K562 (cell line): ENCODE results near the gene LRCOL1. TPM values are rescaled to one million over a fixed set of nuclear protein-coding genes. Genes with fewer than 3 reads are reported as not detected.

Experiments
- ATAC-seq: fragments of 200-7000 bp; cut with Tn5 transposase; 3 replicates; pipeline ENCODE4 v1.9.1; 2020; ENCODE audit warnings: moderate library complexity
- BruUV-seq: library from RNA; stranded (reverse); fragments of 400-500 nt; replicated peaks from 2 replicates; lab custom pipeline; 2021; lab: Mats Ljungman, UMichigan
- CTCF ChIA-PET: fragments of 300-600 bp; formaldehyde crosslinking; extraction: SDS; loops from one replicate; lab custom pipeline; 2021; ENCODE audit warnings: low intra/inter-chr PET ratio; lab: Yijun Ruan, JAX
- POLR2A ChIA-PET: fragments of 300-600, 350-650 bp; sonication (Branson Sonifier 250); formaldehyde crosslinking; extraction: SDS; loops from one replicate; lab custom pipeline; 2021; ENCODE audit warnings: antibody characterized with exemption, inconsistent platforms; lab: Yijun Ruan, JAX
- DNase-seq, 4 experiments: peaks; one replicate each; pipeline versions ENCODE4 v3.0.0 to v3.0.0-alpha.2; 2011 to 2018; ENCODE audit warnings: low spot score in 3 of 4, mixed read lengths in 3 of 4; ENCODE audit errors: extremely low read depth in 1 of 4
- FAIRE-seq: peaks from 2 replicates; lab custom pipeline; 2011; peaks lifted over from hg19 to GRCh38; lab: Jason Lieb, UNC
- H2AFZ ChIP-seq: 2 replicates; pipeline ENCODE4 v1.6.0; 2011; ENCODE audit warnings: low read depth, low read length, control low read depth, inconsistent platforms
- H3K27ac ChIP-seq: fragments of 200-600 bp; 3 replicates; pipeline ENCODE4 v1.8.0; 2011; ENCODE audit warnings: low read depth, mild to moderate bottlenecking, control low read depth, inconsistent platforms, low read length, moderate library complexity, mixed read lengths; ENCODE audit errors: extremely low read depth
- H3K27me3 ChIP-seq, 2 experiments: fragments of 300-600 bp in 1 of 2; 2 replicates in 1 of 2; 3 replicates in 1 of 2; pipeline versions ENCODE4 v1.6.0 to v1.8.0; 2011; ENCODE audit warnings: inconsistent platforms in 2 of 2, low read length in 2 of 2, mild to moderate bottlenecking in 1 of 2, mixed read lengths in 1 of 2, moderate library complexity in 1 of 2; ENCODE audit not compliant: control insufficient read depth in 2 of 2, insufficient read depth in 2 of 2
- H3K36me3 ChIP-seq: fragments of 300-600 bp; 3 replicates; pipeline ENCODE4 v1.8.0; 2011; ENCODE audit warnings: mild to moderate bottlenecking, low read length, inconsistent platforms; ENCODE audit not compliant: control insufficient read depth, insufficient read depth
- H3K4me1 ChIP-seq, 2 experiments: fragments of 200-600 bp in 1 of 2; replicated peaks in 1 of 2; 2 replicates in 1 of 2; 3 replicates in 1 of 2; pipeline versions ENCODE4 v1.5.1 to v1.8.0; 2011; ENCODE audit warnings: inconsistent platforms in 2 of 2, low read length in 2 of 2, mild to moderate bottlenecking in 1 of 2, mixed read lengths in 1 of 2, moderate library complexity in 1 of 2; ENCODE audit not compliant: control insufficient read depth in 2 of 2, insufficient read depth in 2 of 2
- H3K4me2 ChIP-seq: 2 replicates; pipeline ENCODE4 v1.6.1; 2011; ENCODE audit warnings: low read length, control low read depth, inconsistent platforms, mixed read lengths; ENCODE audit not compliant: insufficient read depth
- H3K4me3 ChIP-seq: fragments of 200-600 bp; sonication (generic), shearing (Covaris generic); 2 replicates; pipeline ENCODE4 v1.5.1; 2016; ENCODE audit warnings: control low read depth, inconsistent platforms
- H3K79me2 ChIP-seq: fragments of 200-600 bp; 3 replicates; pipeline ENCODE4 v1.8.0; 2011; ENCODE audit warnings: low read length, inconsistent platforms; ENCODE audit not compliant: control insufficient read depth, insufficient read depth
- H3K9ac ChIP-seq, 2 experiments: 2 replicates each; pipeline versions ENCODE4 v1.6.0 to v1.6.1; 2011; ENCODE audit warnings: low read depth in 2 of 2, low read length in 2 of 2, control low read depth in 1 of 2, inconsistent platforms in 1 of 2, mild to moderate bottlenecking in 1 of 2, mixed read lengths in 1 of 2; ENCODE audit not compliant: insufficient read depth in 1 of 2
- H3K9me1 ChIP-seq: one replicate; pipeline ENCODE4 v1.6.0; 2011; ENCODE audit warnings: inconsistent platforms, mild to moderate bottlenecking, low read length, moderate library complexity; ENCODE audit not compliant: control insufficient read depth, insufficient read depth
- H3K9me3 ChIP-seq: replicated peaks from 2 replicates; pipeline ENCODE4 v1.5.1; 2011; ENCODE audit warnings: low read depth, low read length, inconsistent platforms; ENCODE audit not compliant: control insufficient read depth, insufficient read depth
- H4K20me1 ChIP-seq: replicated peaks from 2 replicates; pipeline ENCODE4 v1.6.1; 2011; ENCODE audit warnings: low read length, inconsistent platforms, mixed read lengths; ENCODE audit not compliant: control insufficient read depth, insufficient read depth
- E2F1 ChIP-seq: sonication (generic); formaldehyde crosslinking; IDR thresholded peaks from 2 replicates; pipeline ENCODE4 v1.8.1; 2023; ENCODE audit warnings: mild to moderate bottlenecking, missing genetic modification reagents, moderate library complexity
- FOSL1 ChIP-seq: fragments of 200-800 bp; sonication (Bioruptor generic); conservative IDR thresholded peaks from 2 replicates; pipeline ENCODE4 v1.6.1; 2016; ENCODE audit warnings: missing genetic modification characterization, missing compliant biosample characterization
- HDAC3 ChIP-seq: fragments of 450-650 bp; IDR thresholded peaks from 2 replicates; pipeline ENCODE4 v1.6.1; 2018; ENCODE audit warnings: borderline replicate concordance, mild to moderate bottlenecking, moderate library complexity; ENCODE audit not compliant: partially characterized antibody
- HOXB6 ChIP-seq: fragments of 250-450 bp; sonication (Bioruptor Pico); IDR thresholded peaks from 2 replicates; pipeline ENCODE4 v1.5.1; 2022; ENCODE audit warnings: mild to moderate bottlenecking, borderline replicate concordance
- MBD2 ChIP-seq: sonication (generic); IDR thresholded peaks from 2 replicates; pipeline ENCODE4 v1.6.1; 2016; ENCODE audit warnings: low read depth, borderline replicate concordance
- NELFE ChIP-seq: IDR thresholded peaks from 2 replicates; pipeline ENCODE4 v1.6.1; 2011; ENCODE audit warnings: mild to moderate bottlenecking; ENCODE audit not compliant: insufficient read depth, insufficient read length
- PCBP2 ChIP-seq: fragments of 200-400 bp; formaldehyde crosslinking; IDR thresholded peaks from 2 replicates; pipeline ENCODE4 v1.6.1; 2018; ENCODE audit warnings: low read length, low read depth, mild to moderate bottlenecking, moderate library complexity; ENCODE audit not compliant: poor library complexity, severe bottlenecking
- PHTF2 ChIP-seq: fragments of 250-450 bp; sonication (Bioruptor Pico); IDR thresholded peaks from 2 replicates; pipeline ENCODE4 v1.5.0; 2021; ENCODE audit warnings: mild to moderate bottlenecking
- POLR2G ChIP-seq: fragments of 200-400 bp; formaldehyde crosslinking; IDR thresholded peaks from 2 replicates; pipeline ENCODE4 v1.6.1; 2017; ENCODE audit warnings: low read depth, mild to moderate bottlenecking, antibody characterized with exemption, low read length, moderate library complexity
- REST ChIP-seq, 2 experiments: fragments of 450-650 bp; formaldehyde crosslinking in 1 of 2; IDR thresholded peaks; 2 replicates each; pipeline versions ENCODE4 v1.4.0 to v1.6.1; 2014 to 2020; ENCODE audit warnings: mild to moderate bottlenecking in 2 of 2, borderline replicate concordance in 1 of 2, low read depth in 1 of 2
- RFX5 ChIP-seq: IDR thresholded peaks from 2 replicates; pipeline ENCODE4 v1.6.1; 2011; ENCODE audit warnings: low read depth, mild to moderate bottlenecking, improper control_type of control experiment, low read length
- ZNF263 ChIP-seq: sonication (generic); formaldehyde crosslinking; IDR thresholded peaks from 2 replicates; pipeline ENCODE4 v1.8.0; 2022; ENCODE audit warnings: mild to moderate bottlenecking, missing genetic modification reagents, borderline replicate concordance
- WGBS: fragments of 100-300 bp; shearing (Covaris generic); methylation state at CpG from one replicate; pipeline ENCODE4 v1.1.6; 2016; ENCODE audit warnings: low coverage, mixed read lengths; ENCODE audit not compliant: insufficient coverage; ENCODE audit errors: missing lambda C conversion rate; 5-methylcytosine and 5-hydroxymethylcytosine counted together
- in situ Hi-C: fragments of 300-500 bp; cut with MboI; formaldehyde crosslinking; loops from 4 replicates; pipeline ENCODE4 v1.15.0; 2018; ENCODE audit warnings: inconsistent platforms, mixed read lengths
- intact Hi-C: fragments of 100-400 bp; cut with micrococcal nuclease; formaldehyde crosslinking; loops from 2 replicates; pipeline ENCODE4 v1.14.2; 2022
- polyA plus RNA-seq, 8 experiments: library from polyadenylated mRNA; depleted of rRNA in 4 of 8; stranded (reverse) in 5 of 8; unstranded in 3 of 8; fragments of >200 nt; fragmentation: Nextera tagmentation in 2 of 8; fragmentation: Illumina TruSeq in 1 of 8; extraction: Ambion mirVana in 2 of 8; extraction: Trizol in 1 of 8; gene quantifications; 2 replicates each; pipeline versions ENCODE4 v1.2.1 to v1.2.3, GENCODE V29; 2011 to 2014; ENCODE audit warnings: inconsistent platforms in 1 of 8, missing spikeins in 1 of 8
- total RNA-seq, 7 experiments: library from RNA; depleted of rRNA in 6 of 7; stranded (reverse); fragments of >200 nt in 6 of 7; fragmentation: Illumina TruSeq in 2 of 7; extraction: Trizol in 2 of 7; gene quantifications; 2 replicates each; pipeline versions ENCODE4 v1.2.1 to v1.2.3, GENCODE V29; 2011 to 2021; ENCODE audit warnings: low replicate concordance in 1 of 7

LRCOL1 gene
- total and polyA plus RNA-seq, 9 of the 15 experiments (the other 6 are each of a cell fraction or from before 2014, with no cell fraction given) = not detected

DNA sequence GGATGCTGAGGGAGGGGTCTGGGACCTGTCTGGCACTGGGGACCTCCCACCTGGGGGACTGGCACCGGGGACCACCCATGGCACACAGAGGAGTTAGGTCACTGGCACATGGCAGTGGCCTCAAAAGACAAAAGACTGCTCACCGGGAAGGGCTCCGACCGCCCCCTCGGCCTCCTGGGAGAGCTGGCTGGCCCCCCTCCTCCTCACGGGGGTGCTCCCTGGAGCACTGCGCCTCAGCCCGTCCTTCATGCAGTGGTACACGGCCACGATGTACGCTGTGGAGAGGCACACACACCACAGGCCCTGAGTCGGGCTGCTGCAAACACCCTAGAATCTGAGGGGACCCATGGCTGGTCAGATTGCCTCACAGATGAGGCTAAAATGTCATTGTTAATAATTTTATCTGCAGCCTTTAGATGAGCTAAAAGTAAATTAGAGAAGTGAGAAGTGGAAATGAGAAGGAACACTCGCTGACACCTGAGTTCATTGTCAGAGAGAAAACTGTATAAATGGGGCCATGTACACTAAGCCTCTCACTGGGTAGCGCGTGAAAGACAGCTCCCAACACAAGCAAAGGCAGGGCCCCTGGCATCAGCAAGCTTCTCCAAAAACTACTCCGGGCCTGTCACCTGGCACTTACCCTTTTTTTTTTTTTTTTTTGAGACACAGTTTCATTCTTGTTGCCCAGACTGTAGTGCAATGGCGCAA is 22.3 kb upstream of the LRCOL1 start:
- DNase-seq (no peak), ATAC-seq (no peak), FAIRE-seq (no peak)
- Histone ChIP-seq H3K27me3 (no peaks in the 10 kb centered on the region), H3K9me3 (no peaks in the 10 kb centered on the region), H3K4me1 (0 out of 5 replicates have a peak, but pooled peaks cover 0 to 3% of the 10 kb centered on the region in 2 experiments), H3K4me2 (no peak overlapping the region), H3K9ac (no peak overlapping the region), H3K27ac (no peak overlapping the region), H3K79me2 (no peaks in the 10 kb centered on the region), H4K20me1 (no peaks in the 10 kb centered on the region), H3K9me1 (peaks cover 5% of the 10 kb centered on the region), H2AFZ (no peak overlapping the region), H3K4me3 (no peak overlapping the region), H3K36me3 (peaks cover 94% of the 10 kb centered on the region)
- no TSS peak for BruUV-seq
- in situ Hi-C loops = no loop called here
- POLR2A ChIA-PET = interaction anchor here (0.7 to 1.2 kb wide), 2 partner anchors 23 to 25 kb away, joined by 3 to 4 read pairs; no protein-coding TSS in a partner anchor
- 83% methylated on average over 14 of the region's 17 CpGs for WGBS
- CTCF ChIA-PET = no interaction called here
- intact Hi-C loops = no loop called here
- no peak for TF ChIP-seq MBD2
- TF ChIP-seq HOXB6 (CRISPR knock-in tag) = no peak
- peak; percentile 84 for TF ChIP-seq ZNF263 (CRISPR knock-in tag)
- TF ChIP-seq RFX5 = no peak
- TF ChIP-seq NELFE = no peak
- TF ChIP-seq REST (IDR thresholded peaks at IDR 0.05; ENCODE audit: borderline replicate concordance) = no peak
- TF ChIP-seq REST (CRISPR knock-in tag; IDR thresholded peaks at IDR 0.05; ENCODE audit: low read depth) = no peak
- no peak for TF ChIP-seq HDAC3
- peak; percentile 43; the same call in 1 of the 2 replicates for TF ChIP-seq POLR2G
- no peak for TF ChIP-seq PCBP2
- no peak for TF ChIP-seq E2F1
- no peak for TF ChIP-seq FOSL1 (tag)
- TF ChIP-seq PHTF2 (CRISPR knock-in tag) = no peak
